HG03432 (cell line): Measurements from ENCODE around the gene CELF4.

Experiments
- ATAC-seq: cut with Tn5 transposase; IDR thresholded peaks from one replicate; pipeline ENCODE4 v1.9.1; 2021; ENCODE audit warnings: mild to moderate bottlenecking, moderate library complexity; ENCODE audit not compliant: unreplicated experiment

Gene CELF4

DNA sequence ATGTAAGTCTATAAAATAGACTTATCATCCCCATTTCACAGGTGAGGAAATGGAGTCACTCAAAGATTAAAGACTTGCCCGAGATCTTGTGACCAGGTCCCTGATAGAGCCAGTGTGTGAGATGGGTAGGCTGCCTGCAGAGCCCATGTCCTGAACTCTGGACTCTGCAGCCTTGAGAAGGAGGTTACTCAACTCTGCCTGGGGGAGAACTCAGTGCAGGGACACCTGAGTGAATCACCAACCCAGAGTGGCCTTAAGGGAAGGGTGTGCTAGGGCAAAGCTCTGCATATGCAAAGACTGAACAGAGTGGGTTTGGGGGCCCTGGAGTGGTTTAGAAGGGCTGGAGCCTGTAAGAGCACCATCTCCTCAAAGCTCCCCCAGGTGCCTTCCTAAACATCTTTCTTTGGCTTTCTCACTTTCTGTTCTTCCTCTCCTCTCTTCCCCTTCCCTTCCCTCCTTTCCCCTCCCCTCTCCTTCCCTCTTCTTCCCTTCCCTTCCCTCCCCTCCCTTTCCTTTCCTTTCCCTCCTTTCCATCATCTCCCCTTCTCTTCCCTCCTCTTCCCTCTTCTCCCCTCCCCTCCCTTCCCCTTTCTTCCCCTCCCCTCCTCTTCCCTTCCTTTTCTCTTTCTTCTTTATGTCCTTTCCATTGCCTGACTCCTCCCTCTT is 67.6 kb downstream of the CELF4 start:
- ATAC-seq, result no peak

DNA sequence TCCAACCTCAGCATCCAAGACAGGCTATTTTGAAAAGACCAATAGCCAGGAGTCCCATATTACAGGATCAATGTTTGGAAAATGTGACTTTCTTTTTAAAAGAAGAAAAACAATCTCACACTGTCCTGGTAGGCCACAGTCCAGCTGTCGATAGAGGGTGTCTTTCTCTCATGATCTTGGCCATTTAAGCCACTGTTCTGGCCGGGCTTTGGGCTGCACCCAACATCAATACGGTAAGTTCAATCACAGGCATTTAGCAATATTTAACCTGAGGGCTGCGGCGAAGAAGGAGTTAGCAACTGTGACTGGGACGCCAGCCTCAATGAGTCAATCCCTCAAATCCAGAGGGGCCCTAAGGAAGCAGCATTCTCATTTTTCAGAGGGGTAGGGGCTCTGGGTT is 69.0 kb downstream of the CELF4 start:
- no peak for ATAC-seq

DNA sequence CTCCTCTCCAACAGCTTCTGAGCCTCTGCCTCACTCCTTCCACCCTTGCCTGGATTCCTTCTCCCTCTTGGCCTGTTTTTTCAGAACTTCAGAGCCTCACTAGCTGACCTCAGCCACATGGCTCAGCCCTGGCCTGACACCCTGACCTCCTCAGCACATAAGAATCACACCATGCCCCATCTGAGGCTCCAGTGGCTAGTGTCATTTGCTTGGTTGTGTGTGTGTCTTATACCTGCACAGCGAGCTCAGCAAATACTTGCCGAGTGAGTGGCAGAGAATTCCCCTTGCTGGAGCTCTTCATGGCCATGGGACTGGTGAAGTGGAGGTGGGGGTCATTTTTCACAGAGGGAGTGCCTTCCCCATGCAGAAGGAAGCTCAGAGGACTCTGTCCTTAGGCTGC is 70.2 kb downstream of the CELF4 start:
- no peak for ATAC-seq

DNA sequence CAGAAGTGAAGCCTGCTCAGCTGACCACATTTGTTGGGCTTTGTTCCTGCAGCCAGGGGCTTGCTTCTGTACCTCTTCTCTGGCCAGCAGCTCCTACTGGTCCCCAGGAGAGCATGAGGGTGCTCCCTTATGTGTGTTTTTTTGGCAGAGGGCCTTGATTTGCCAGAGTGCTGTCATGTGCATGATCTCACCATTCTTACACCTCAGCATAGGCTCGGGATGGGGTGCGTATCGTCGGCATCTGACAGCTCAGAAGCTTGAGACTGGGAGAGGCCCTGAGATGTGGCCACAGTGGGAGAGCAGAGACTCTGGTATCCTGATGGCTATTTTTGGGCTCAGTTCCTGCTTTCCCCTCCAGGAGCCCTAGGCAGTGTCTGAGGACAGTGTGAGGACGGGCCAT is 71.2 kb downstream of the CELF4 start:
- no peak for ATAC-seq

DNA sequence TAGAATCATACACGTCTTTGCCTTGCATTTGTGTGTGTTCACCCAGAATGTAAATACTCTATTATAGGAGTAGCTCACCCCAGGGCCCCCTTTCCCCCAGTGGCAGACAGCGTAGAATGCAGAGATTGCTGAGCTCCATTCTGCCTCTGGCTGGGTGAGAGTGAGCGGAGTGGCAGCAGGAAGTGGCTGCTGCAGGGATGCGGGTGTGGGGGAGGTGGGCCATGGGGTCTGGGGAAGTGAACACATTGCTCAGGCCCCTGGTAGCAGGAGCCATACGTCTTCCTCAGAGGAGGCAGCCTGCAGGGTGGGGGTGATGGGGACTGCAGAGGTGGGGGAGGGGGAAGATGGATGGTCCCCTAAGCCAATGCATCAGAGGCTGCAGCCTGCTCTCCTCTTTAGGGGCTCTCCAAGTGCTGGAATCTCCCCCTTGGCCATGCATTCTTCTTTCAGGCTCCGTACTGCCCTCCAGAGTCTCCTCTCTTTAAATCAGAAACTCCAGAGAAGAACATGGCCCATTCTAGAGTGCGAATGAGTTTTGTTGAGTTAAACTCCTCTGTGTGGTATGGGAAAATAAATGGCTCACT is 72.2 kb downstream of the CELF4 start:
- ATAC-seq, result no peak

DNA sequence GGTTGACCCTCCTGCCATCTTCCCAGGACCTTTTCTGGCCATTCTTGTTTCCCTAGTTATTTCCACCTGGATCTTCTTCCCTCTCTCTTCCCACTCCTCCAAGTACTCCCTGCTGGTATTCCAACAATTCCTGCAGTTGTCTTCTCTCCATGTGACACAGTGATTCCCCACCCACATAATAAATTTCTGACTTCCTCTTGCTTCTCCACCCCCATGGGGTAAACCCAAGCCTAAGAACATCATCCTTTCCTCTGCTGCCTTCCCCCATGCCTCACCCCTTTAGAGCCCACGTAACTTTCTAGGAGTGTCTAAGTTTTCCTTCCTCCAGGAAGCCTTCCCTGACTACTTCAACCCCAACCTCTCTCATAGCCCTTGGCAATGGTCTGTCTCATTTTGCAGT is 72.6 kb downstream of the CELF4 start:
- no peak for ATAC-seq

DNA sequence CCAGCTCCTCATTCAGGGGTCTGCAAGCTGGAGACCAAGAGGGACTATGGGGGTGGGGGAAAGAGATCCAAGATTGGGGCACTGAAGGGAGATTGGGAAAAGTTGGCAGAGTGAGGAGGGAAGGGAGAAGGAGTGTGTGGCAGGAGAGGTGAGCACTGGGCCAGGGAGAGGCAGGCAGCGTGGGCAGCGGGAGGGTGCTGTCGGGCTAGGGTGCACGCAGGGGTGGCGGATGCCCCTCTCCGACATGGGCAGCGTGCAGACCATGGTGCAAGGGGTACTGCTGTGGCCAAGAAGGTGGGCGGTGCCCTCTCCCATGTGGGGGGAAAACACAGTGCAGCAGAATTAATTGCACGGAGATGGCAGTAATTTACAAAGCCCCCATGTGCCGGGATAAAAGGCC is 74.1 kb downstream of the CELF4 start:
- no peak for ATAC-seq

DNA sequence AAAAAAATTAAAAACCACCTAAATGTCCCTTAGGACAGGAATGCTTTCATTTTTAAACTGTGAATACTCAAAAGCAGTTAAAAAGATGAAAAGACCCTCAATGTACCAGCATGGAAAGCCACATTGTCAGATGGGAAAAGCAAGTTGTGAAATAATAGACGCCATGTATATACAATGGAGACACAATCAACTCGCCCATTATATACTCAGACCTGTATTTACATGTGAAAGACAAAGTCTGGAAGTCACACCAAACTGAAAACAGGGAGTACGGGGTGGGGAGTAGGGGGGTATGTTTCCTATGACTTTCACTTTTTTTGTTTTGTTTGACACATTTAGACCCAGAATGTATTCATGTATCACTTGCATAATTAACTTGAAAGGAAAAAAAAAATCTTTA is 75.6 kb downstream of the CELF4 start:
- ATAC-seq, result no peak

DNA sequence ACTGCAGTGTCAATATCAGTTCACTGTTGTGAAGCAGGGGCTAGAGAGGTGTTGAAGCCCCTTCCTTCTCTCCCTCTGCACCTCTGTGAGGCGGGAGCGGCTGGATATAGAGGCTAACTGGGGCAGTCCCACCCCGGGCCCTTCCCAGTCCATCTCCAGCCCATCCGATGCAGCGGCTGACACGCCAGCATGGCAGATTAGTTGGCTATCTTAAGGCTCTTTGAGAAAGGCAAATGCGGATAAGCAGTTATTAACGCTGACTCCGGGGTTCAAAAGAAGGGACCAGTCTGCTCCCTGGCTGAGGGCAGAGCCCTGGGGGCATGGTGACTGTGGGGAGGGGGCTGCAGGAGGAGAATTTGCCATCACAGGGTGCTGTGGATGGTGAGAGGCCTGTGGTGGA is 76.6 kb downstream of the CELF4 start:
- no peak for ATAC-seq

DNA sequence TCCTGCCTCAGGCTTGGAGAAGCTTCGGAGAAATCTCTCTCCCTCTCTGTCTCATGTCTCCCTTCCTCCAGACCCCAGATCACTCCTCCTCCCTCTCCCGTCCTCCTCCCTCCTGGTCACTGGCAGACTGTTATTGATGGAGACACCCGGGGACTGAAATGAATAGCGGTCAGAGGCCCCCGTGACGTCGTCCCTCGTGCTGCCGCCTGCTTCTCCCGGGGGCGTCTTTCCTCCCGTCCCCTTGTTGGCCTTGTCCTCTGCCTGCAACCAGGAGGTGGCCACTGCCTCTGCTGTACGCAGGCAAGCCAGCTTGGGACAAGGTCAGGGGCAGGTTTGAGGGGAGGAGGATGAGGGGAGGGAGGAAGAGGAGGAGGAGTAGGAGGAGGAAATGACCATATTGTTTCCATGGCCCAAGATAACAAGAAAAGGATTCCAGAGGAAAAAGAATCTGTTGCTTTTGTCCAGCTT is 78.2 kb downstream of the CELF4 start:
- no peak for ATAC-seq

DNA sequence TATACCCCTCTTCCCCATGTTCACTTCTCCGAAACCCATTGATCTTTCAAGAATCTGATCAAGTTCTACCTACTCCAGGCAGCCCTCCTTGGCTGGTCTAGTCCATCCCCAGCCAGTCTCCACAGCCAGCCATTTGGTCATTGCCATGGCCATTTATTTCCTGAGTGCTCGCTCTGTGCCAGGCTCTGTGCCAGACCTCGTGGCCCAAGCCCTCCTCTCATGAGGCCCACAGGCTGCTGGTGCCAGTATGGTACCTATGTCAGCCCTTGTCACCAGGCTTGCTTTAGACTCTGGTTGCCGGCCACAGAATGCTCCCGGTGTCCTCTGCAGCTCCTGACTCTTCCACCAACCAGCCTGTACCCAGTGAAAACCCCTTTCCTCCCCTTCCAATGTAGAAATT is 78.8 kb downstream of the CELF4 start:
- ATAC-seq, result no peak

DNA sequence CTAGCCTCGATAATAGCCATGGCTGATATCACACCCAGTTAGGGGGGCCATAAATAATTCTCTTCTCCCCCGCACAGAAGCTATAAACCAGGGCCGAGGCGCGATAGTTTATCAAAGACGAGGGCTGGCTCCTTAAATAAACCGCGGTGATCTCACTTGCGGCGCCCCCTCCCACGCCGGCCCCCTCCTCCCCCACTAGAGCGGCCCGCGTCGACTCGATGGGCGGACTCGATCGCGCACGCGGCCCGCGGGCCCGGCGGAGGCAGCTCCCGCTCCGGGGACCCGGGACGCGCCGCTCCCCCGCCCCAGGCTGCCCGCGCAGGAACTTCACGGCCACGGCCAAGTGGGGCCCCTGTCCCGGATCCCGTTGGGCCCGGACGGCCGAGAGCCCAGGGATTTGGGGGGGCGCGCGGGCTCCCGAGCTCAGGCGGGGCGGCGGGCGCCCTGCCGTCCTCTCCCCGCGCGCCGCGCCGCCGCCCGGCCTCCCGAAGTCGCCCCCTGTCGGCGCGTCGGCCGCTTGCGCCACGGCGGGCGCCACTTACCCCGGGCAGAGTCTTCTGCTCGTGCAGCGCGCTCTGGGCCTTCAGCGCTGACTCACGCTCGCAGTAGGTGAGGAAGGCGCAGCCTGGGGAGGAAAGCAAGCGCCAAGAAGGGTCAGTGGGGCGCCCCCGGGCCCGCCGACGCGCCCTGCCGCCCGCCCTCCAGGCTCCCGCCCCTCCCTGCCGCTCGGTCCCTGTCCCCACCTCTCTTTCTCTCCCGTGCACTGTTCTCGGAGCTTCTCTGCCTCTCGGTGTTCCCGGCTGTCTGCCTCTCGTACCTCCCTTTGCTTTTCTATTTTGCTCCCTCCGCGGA is 80.4 kb downstream of the CELF4 start:
- no peak for ATAC-seq

DNA sequence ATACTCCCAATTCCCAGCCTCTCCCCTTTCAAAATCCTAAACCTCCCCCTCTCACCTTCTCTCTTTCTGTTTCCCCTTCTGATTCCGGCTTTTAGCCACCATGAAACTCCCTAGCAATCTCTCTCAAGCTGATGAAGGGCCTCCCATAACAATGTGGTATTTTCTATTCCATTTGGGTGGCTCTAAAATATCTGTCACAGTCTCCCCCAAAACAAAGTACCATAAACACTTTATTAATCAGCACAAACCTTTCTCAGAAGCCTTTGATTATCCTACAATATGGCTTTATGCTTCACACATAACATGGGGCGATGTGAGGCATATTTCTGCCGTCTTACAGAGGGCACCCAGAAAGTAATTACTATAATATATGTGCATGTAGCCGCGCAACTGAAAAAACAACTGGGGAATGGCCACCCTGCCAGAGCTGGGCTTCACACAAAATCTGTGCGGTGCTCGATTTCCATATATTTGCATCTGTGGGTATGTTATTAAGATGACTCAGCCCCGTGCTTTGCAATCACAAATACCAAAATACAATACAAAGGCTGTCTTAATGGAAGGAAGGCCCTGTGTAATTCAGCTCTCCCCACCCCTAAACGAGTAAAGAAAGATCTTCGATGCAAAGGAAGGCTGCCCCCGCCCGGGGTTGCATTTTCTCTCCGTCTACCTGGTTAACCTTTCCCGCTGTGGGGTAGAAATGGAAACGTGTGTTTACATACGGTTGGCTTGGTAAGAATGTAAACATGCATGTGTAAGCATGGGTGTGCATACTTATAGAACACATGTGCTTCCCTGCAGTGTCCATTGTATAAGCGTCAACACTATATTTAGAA is 81.4 kb downstream of the CELF4 start:
- ATAC-seq, result no peak

DNA sequence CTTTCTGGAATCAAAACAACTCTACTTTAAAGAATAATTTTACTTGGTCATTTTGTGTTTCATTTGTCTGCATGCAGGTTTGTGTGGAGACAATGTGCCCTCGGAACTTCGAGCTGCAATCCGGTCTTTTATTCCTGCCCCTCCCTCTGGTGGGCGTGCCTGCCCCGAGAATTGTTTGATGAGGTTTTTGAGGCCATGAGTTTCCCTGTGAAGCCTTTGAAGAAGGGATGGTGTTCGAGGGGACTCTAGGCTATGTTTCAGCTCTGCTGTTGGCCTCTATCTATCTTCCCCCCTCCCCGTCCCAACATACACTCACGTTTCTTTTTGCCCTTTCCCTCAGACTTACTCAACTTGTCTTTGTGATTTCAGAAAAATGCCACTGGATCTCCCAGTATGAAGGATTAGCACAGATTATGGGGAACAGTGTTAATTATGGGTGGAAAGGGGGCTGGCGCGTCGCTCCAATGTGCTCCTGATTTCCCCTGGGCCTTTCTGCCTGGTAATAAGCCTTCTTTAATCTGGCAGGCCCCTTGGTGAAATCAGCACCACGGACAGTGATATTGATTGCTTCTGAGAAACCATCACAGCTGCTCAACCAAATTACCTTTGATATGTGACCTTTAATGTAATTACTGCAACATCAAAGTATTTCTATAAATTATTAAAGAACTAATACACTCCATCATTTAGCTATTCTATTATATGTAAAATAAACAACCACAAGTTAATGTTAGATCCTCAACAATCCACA is 82.2 kb downstream of the CELF4 start:
- ATAC-seq, result no peak

DNA sequence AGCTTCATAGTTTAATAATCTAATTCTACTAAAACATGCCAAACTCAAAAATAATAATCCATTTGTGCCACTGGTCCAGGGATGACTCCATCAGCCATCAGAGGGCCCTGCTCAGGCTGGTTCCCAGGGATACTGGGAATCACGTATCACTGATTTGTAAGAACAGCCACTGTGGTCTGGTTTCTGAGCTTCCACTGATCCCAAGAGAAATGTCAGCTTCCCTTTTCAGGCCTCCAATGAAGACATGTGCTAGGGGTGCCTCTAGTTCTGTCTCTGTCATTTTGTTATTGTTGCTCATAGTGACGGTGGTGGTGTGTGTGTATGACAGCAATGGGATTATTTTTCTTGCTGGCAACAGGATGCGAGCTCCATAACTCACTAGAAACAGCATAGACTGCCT is 83.2 kb downstream of the CELF4 start:
- ATAC-seq, result no peak

DNA sequence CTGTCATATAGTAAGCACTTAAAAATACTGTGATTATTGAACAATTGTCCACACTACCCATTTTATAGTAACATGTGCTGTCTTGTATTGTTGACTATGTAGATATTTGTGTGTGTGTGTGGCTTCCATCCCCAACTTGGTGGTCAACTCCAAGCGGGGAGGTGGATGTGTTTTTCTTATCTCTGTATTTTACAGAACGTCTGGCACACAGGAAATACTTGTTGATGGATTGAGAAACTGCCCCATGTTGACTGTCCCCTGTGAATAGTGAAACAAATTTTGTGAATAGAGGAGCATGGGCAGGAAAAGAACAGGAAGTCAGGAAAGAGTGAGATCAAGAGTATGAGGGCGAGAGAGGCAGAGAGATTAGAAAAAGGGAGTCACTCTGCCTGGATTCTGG is 83.6 kb downstream of the CELF4 start:
- no peak for ATAC-seq

DNA sequence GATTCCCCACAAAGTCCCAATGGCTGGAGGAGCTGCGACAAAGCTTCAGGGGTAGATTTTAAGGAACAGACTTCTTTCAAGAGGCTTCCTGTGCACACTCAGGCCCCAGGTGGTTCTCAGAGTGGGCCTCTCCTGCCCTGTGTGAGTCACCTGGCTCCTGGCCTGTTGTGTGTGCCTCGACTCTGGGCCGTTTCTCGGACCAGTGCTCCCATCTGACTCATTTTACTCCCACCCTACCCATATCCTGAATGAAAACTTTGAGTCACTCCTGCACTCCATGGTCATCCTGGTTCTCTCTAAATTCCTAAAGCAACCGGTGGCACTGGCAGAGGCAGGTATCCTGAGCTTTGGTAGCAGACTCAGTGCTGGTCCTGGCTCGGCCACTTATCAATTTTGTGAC is 84.1 kb downstream of the CELF4 start:
- no peak for ATAC-seq

DNA sequence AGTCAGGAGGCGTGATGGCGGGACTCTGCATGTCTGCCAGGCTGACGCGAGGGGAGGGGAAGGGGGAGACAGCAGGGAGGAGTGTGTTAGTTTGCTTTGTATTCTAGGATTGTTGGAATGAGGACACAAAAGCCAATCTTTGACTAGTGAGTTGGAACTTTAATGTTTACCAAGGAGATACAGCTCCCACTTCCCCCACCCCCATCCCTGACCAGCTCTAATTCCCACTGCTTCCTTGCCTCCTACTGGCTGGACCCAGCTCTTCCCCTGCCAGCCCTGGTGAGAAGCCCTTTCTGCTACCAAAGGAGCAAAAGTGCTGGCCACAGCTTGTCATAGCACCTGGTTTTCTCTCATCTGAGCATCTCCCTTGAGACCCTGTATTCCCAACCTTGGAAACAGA is 84.5 kb downstream of the CELF4 start:
- no peak for ATAC-seq

DNA sequence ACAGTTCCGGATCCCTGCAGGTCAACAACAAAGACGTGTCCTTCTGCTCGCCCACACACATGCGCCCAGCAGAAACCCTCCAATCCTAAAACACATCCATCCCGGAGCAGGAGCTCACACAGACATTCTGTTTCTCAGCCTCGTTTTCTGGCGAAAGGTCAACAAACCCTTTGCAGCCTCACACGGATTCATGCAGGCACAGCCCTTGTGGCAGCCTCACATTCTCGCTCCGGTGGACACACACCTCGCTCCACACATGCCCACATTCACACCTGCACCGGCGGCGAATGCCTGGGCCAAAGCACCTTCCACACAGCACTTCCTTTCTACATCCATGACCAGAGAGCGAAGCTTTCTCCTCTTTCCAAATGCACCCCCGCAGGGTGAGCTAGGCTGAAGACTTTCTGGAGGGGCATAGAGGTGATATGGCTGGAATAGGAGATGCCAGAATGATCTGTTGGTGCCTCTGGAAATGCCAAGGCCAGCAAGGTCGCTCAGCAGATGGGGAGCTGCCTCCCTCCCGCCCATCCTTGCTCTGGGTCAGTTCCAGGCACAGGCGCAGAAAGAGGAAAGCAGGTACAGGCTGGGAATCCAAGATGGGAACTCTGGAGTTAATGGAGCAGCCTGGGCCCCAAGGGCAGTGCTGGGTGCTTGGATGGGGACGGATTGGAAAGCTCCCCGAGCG is 88.8 kb downstream of the CELF4 start:
- ATAC-seq, result no peak

DNA sequence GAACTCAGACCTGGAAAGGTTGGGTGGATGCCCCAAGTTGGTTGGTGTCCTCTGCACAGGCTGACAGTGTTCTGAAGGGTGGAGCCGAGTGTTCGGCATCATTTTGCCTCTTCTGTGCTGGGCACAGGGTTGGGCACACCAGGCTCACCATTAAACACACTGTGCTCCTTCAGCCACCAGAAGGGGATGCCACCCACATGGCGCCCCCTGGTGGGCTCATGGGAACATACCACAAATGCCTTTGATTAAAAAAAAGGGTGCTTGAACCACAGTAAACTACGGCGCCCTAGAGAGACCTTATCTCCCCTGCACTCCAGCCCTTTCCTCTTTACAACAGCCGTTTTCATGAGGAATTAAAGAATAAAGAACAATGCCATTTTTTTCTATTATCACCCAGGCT is 89.4 kb downstream of the CELF4 start:
- ATAC-seq, result no peak
